NCI-H128 (cell line): ENCODE data around the gene PILRB.

ENCODE experiments used
- DNase-seq: peaks from one replicate; lab custom pipeline; 2025; ENCODE audit not compliant: unreplicated experiment; lab: John Stamatoyannopoulos, UW

PILRB gene

GRCh38 chr7:100401811-100402210 is 43.9 kb downstream of the PILRB start:
- DNase-seq = no peak

GRCh38 chr7:100402241-100402640 is 44.3 kb downstream of the PILRB start:
- DNase-seq = no peak

- no peak for DNase-seq
These were observed 48.9 kb downstream of the PILRB start for GRCh38 chr7:100406767-100407166.

- DNase-seq = no peak
These were observed 49.6 kb downstream of the PILRB start for GRCh38 chr7:100407285-100408180.

GRCh38 chr7:100411101-100411500 is 53.2 kb downstream of the PILRB start:
- no peak for DNase-seq

GRCh38 chr7:100413346-100413745 is 55.4 kb downstream of the PILRB start:
- DNase-seq = no peak

- no peak for DNase-seq
These were observed 56.0 kb downstream of the PILRB start for GRCh38 chr7:100413889-100414288.

- no peak for DNase-seq
These were observed 57.5 kb downstream of the PILRB start for GRCh38 chr7:100415448-100415847.
